GM12878 (cell line): ENCODE results near the gene ATIC. TPM values are rescaled to one million over a fixed set of nuclear protein-coding genes. Genes with fewer than 3 reads are reported as not detected.

Experiments used
- ATF2 ChIP-seq: IDR thresholded peaks from 2 replicates; pipeline ENCODE4 v1.6.1; 2012; ENCODE audit warnings: low read length, inconsistent platforms
- BCLAF1 ChIP-seq: fragments of 450-650 bp; IDR thresholded peaks from 2 replicates; pipeline ENCODE4 v1.6.1; 2017; ENCODE audit warnings: antibody characterized with exemption, mild to moderate bottlenecking, moderate library complexity
- CTCF ChIP-seq, 3 experiments: IDR thresholded peaks in 2 of 3; conservative IDR thresholded peaks in 1 of 3; 2 replicates each; pipeline ENCODE4 v1.5.1; 2011; ENCODE audit warnings: low read depth in 3 of 3, low read length in 3 of 3, mild to moderate bottlenecking in 3 of 3, control low read depth in 2 of 3, moderate library complexity in 2 of 3, inconsistent platforms in 1 of 3, mixed read lengths in 1 of 3; ENCODE audit not compliant: control insufficient read depth in 2 of 3, insufficient read depth in 1 of 3; ENCODE audit errors: extremely low read depth in 1 of 3
- E4F1 ChIP-seq: fragments of 450-650 bp; IDR thresholded peaks from 2 replicates; pipeline ENCODE4 v1.6.1; 2018; ENCODE audit warnings: borderline replicate concordance, mild to moderate bottlenecking; ENCODE audit not compliant: partially characterized antibody
- ZNF622 ChIP-seq: fragments of 450-650 bp; IDR thresholded peaks from 2 replicates; pipeline ENCODE4 v1.6.1; 2017; ENCODE audit warnings: mild to moderate bottlenecking, inconsistent platforms
- polyA plus RNA-seq, 11 experiments: library from polyadenylated mRNA; depleted of rRNA in 4 of 11; unstranded in 6 of 11; stranded (reverse) in 5 of 11; fragments of >200 nt; fragmentation: Nextera tagmentation in 4 of 11; fragmentation: Illumina TruSeq in 1 of 11; extraction: Ambion mirVana in 4 of 11; extraction: Trizol in 1 of 11; gene quantifications; 1 replicate in 1 of 11; 2 replicates in 10 of 11; pipeline versions ENCODE4 v1.2.1 to v1.2.3, GENCODE V29; 2011 to 2016; ENCODE audit warnings: inconsistent platforms in 2 of 11, missing spikeins in 2 of 11, low read depth in 1 of 11
- total RNA-seq, 4 experiments: library from RNA; depleted of rRNA in 3 of 4; stranded (reverse); fragments of >200 nt in 3 of 4; fragmentation: Illumina TruSeq in 1 of 4; extraction: Trizol in 1 of 4; gene quantifications; 2 replicates each; pipeline versions ENCODE4 v1.2.1 to v1.2.3, GENCODE V29; 2013 to 2021

The ATIC gene
- total and polyA plus RNA-seq, 10 of the 15 experiments (the other 5 are each of a cell fraction or from before 2014, with no cell fraction given): 45.1 to 518 (median 306) TPM

- TF ChIP-seq E4F1: no peak
- TF ChIP-seq ZNF622: no peak
- no peak for TF ChIP-seq BCLAF1
- no peak for TF ChIP-seq ATF2
- TF ChIP-seq CTCF (IDR thresholded peaks at IDR 0.05 in 2 of 3, conservative IDR thresholded peaks at IDR 0.05 in 1 of 3; ENCODE audit: control insufficient read depth in 2 of 3, extremely low read depth in 1 of 3, insufficient read depth in 1 of 3, low read depth in 3 of 3, low read length in 3 of 3): no peak
Measured at GRCh38 chr2:215370112-215370965, 58.5 kb downstream of the ATIC start (continued).
